ENCODE results near the gene CYSLTR2. TPM values are rescaled to one million over a fixed set of nuclear protein-coding genes. Genes with fewer than 3 reads are reported as not detected.

The CYSLTR2 gene
- total and polyA plus RNA-seq, 3 donors from 2014 or later, result 0.31 to 0.76 (median 0.62) TPM

- no peaks in the 10 kb centered on the region for H3K9me3 ChIP-seq
- H3K4me1 ChIP-seq, result no peaks in the 10 kb centered on the region
- TF ChIP-seq POLR2A (IDR thresholded peaks at IDR 0.05), result no peak
- TF ChIP-seq, protein P1, sequence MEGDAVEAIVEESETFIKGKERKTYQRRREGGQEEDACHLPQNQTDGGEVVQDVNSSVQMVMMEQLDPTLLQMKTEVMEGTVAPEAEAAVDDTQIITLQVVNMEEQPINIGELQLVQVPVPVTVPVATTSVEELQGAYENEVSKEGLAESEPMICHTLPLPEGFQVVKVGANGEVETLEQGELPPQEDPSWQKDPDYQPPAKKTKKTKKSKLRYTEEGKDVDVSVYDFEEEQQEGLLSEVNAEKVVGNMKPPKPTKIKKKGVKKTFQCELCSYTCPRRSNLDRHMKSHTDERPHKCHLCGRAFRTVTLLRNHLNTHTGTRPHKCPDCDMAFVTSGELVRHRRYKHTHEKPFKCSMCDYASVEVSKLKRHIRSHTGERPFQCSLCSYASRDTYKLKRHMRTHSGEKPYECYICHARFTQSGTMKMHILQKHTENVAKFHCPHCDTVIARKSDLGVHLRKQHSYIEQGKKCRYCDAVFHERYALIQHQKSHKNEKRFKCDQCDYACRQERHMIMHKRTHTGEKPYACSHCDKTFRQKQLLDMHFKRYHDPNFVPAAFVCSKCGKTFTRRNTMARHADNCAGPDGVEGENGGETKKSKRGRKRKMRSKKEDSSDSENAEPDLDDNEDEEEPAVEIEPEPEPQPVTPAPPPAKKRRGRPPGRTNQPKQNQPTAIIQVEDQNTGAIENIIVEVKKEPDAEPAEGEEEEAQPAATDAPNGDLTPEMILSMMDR (IDR thresholded peaks at IDR 0.05), result no peak
- H3K4me3 ChIP-seq, result no peak overlapping the region
- H3K27me3 ChIP-seq, result no peaks in the 10 kb centered on the region
- H3K36me3 ChIP-seq (ENCODE audit: low read depth, missing control alignments), result no peaks in the 10 kb centered on the region
- intact Hi-C loops (cut with DNase I; ENCODE audit: low total_unique reads), result no loop called here
- H3K27ac ChIP-seq, result no peak overlapping the region
- DNase-seq, result no peak
Observed at GRCh38 chr13:48644951-48645350, 8.8 kb upstream of the CYSLTR2 start.

DNA sequence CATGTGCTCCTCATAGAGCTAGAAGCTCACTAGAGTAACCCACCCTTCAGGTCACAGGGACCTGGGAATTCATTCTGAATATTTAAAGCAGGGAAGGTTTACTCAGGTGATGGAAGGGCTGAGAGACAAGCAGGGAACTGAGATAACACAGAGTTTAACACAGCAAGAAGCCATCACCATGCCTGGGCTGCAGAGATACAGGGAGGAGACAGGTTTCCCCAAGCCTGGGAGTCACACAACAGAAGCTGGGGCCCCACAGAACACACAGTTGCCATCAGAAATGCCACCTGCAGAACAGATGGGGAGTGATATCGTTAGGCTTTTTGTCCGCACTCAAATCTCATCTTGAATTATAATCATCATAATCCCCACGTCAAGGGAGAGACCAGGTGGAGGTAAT is 7.9 kb upstream of the CYSLTR2 start:
- no peak overlapping the region for H3K27ac ChIP-seq
- no peak for DNase-seq
- H3K4me1 ChIP-seq, result no peaks in the 10 kb centered on the region
- H3K36me3 ChIP-seq (ENCODE audit: low read depth, missing control alignments), result no peaks in the 10 kb centered on the region
- H3K4me3 ChIP-seq, result no peak overlapping the region
- TF ChIP-seq POLR2A (IDR thresholded peaks at IDR 0.05), result no peak
- TF ChIP-seq, protein P1 (IDR thresholded peaks at IDR 0.05), result no peak
- no peaks in the 10 kb centered on the region for H3K27me3 ChIP-seq
- intact Hi-C loops (cut with DNase I; ENCODE audit: low total_unique reads), result no loop called here
- WGBS, 2 donors, result 84 to 95% methylated on average over 3 of the region's 3 CpGs
- no peaks in the 10 kb centered on the region for H3K9me3 ChIP-seq

DNA sequence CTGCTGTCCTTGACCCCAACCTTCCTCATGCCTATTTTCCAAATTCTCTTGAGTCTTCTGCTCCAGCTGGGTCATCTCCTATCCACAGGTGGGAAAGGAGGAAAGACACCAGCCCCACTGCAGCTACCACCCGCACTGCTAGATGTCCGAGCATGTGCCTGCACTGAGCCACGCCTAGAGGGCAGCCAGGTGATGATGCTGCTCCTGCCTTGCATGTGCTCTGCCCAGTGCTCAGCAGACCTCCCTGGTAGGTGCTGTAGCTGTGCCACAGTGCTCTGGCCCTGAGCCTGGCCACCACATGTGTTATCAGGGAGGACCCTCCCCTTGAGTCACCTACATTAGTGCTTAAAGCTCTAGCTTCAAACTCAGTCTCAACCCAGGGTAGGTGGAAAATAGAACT is 6.9 kb upstream of the CYSLTR2 start:
- no peak for DNase-seq
- H3K27ac ChIP-seq, result no peak overlapping the region
- no peaks in the 10 kb centered on the region for H3K36me3 ChIP-seq (ENCODE audit: low read depth, missing control alignments)
- intact Hi-C loops (cut with DNase I; ENCODE audit: low total_unique reads), result no loop called here
- no peak overlapping the region for H3K4me3 ChIP-seq
- no peaks in the 10 kb centered on the region for H3K4me1 ChIP-seq
- H3K9me3 ChIP-seq, result no peaks in the 10 kb centered on the region
- TF ChIP-seq POLR2A (IDR thresholded peaks at IDR 0.05), result no peak
- TF ChIP-seq, protein P1 (IDR thresholded peaks at IDR 0.05), result no peak
- 96 to 100% methylated on average over 3 of the region's 3 CpGs for WGBS, 2 donors
- H3K27me3 ChIP-seq, result no peaks in the 10 kb centered on the region

- Histone ChIP-seq H3K4me1 (no peaks in the 10 kb centered on the region), H3K36me3 (ENCODE audit: low read depth, missing control alignments) (no peaks in the 10 kb centered on the region), H3K27me3 (no peaks in the 10 kb centered on the region), H3K27ac (no peak overlapping the region), H3K9me3 (no peaks in the 10 kb centered on the region), H3K4me3 (no peak overlapping the region)
- TF ChIP-seq POLR2A (IDR thresholded peaks at IDR 0.05), result no peak
- TF ChIP-seq, protein P1 (IDR thresholded peaks at IDR 0.05), result no peak
- 95 to 100% methylated on average over 2 of the region's 2 CpGs for WGBS, 2 donors
- DNase-seq, result no peak
- intact Hi-C loops (cut with DNase I; ENCODE audit: low total_unique reads), result no loop called here
Observed at GRCh38 chr13:48647625-48648024, 6.1 kb upstream of the CYSLTR2 start.

GRCh38 chr13:48648446-48648845 is 5.3 kb upstream of the CYSLTR2 start:
- H3K36me3 ChIP-seq (ENCODE audit: low read depth, missing control alignments), result no peaks in the 10 kb centered on the region
- no peak for DNase-seq
- TF ChIP-seq, protein P1 (IDR thresholded peaks at IDR 0.05), result no peak
- no peak for TF ChIP-seq POLR2A (IDR thresholded peaks at IDR 0.05)
- no peaks in the 10 kb centered on the region for H3K27me3 ChIP-seq
- WGBS, 2 donors, result 73 to 81% methylated on average over 2 of the region's 2 CpGs
- no peak overlapping the region for H3K27ac ChIP-seq
- no peaks in the 10 kb centered on the region for H3K4me1 ChIP-seq
- H3K9me3 ChIP-seq, result no peaks in the 10 kb centered on the region
- H3K4me3 ChIP-seq, result no peak overlapping the region
- intact Hi-C loops (cut with DNase I; ENCODE audit: low total_unique reads), result no loop called here
